ENCODE results near the gene C12orf42.

The C12orf42 gene

GRCh38 chr12:103475073-103475472 lies 20.7 kb downstream of the C12orf42 start:
- no peak for DNase-seq (ENCODE audit: low spot score)
- TF ChIP-seq CTCF (conservative IDR thresholded peaks at IDR 0.05; ENCODE audit: low read depth): no peak
- CTCF ChIA-PET: interaction anchor here (0.6 kb wide), 1 partner anchor 339 kb away, joined by 3 read pairs; no protein-coding TSS in a partner anchor
- H3K27ac ChIP-seq: no peak overlapping the region
- POLR2A ChIA-PET (ENCODE audit: low non-redundant PET): no interaction called here

- peak; percentile 3 for DNase-seq (ENCODE audit: low spot score)
- H3K27ac ChIP-seq: no peak overlapping the region
- TF ChIP-seq CTCF (conservative IDR thresholded peaks at IDR 0.05; ENCODE audit: low read depth): no peak
- ChIA-PET POLR2A (ENCODE audit: low non-redundant PET) (no interaction called here), CTCF (no interaction called here)
Observed at GRCh38 chr12:103470664-103471063, 25.1 kb downstream of the C12orf42 start.

- CTCF ChIA-PET: no interaction called here
- DNase-seq (ENCODE audit: low spot score): no peak
- H3K27ac ChIP-seq: no peak overlapping the region
- POLR2A ChIA-PET (ENCODE audit: low non-redundant PET): no interaction called here
- no peak for TF ChIP-seq CTCF (conservative IDR thresholded peaks at IDR 0.05; ENCODE audit: low read depth)
Observed at GRCh38 chr12:103469719-103470118, 26.0 kb downstream of the C12orf42 start.

- ChIA-PET CTCF (no interaction called here), POLR2A (ENCODE audit: low non-redundant PET) (no interaction called here)
- DNase-seq (ENCODE audit: low spot score): no peak
- TF ChIP-seq CTCF (conservative IDR thresholded peaks at IDR 0.05; ENCODE audit: low read depth): no peak
- H3K27ac ChIP-seq: no peak overlapping the region
Observed at GRCh38 chr12:103468837-103469236, 26.9 kb downstream of the C12orf42 start.

GRCh38 chr12:103462675-103463074 lies 33.1 kb downstream of the C12orf42 start:
- H3K27ac ChIP-seq: no peak overlapping the region
- no peak for DNase-seq (ENCODE audit: low spot score)
- TF ChIP-seq CTCF (conservative IDR thresholded peaks at IDR 0.05; ENCODE audit: low read depth): no peak
- ChIA-PET POLR2A (ENCODE audit: low non-redundant PET) (no interaction called here), CTCF (no interaction called here)

- H3K27ac ChIP-seq: no peak overlapping the region
- no peak for DNase-seq (ENCODE audit: low spot score)
- TF ChIP-seq CTCF (conservative IDR thresholded peaks at IDR 0.05; ENCODE audit: low read depth): no peak
- ChIA-PET CTCF (no interaction called here), POLR2A (ENCODE audit: low non-redundant PET) (no interaction called here)
Observed at GRCh38 chr12:103457471-103457870, 38.3 kb downstream of the C12orf42 start.

- no peak overlapping the region for H3K27ac ChIP-seq
- ChIA-PET CTCF (no interaction called here), POLR2A (ENCODE audit: low non-redundant PET) (no interaction called here)
- no peak for TF ChIP-seq CTCF (conservative IDR thresholded peaks at IDR 0.05; ENCODE audit: low read depth)
- DNase-seq (ENCODE audit: low spot score): no peak
Observed at GRCh38 chr12:103456006-103456405, 39.8 kb downstream of the C12orf42 start.
